HG02943 (cell line): ENCODE measurements around the gene ITCH.

Source experiments
- ATAC-seq: cut with Tn5 transposase; IDR thresholded peaks from one replicate; pipeline ENCODE4 v1.9.1; 2021; ENCODE audit warnings: mild to moderate bottlenecking, low read depth, moderate library complexity; ENCODE audit not compliant: unreplicated experiment

The ITCH gene

DNA sequence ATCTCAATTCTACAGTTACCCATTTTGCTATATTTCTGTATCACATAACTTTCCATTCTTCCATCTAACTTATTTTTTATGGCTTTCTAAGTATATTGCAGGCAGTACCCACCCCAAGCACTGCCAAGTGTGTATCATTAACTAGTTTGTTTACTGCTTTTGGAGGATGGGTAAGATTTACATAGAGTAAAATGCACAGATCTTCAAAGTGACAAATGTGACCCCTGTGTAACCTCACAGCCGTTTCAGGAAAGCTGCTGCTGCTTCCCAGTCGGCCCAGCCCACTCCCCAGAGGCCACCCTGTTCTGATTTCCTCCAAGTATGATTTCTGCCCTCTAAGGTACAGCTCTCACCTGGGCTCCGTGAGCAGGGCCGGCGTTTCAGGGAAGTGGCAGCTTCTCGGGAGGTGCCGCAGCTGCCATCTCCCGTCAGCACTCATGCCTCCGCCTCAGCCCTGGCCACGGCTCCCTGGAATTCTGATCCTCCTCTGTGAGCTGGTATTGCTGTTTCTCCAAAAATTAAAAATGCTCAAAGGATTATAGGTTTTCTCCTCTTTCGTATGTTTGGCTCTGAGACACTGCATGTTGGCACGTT is 180.5 kb downstream of the ITCH start:
- no peak for ATAC-seq

- no peak for ATAC-seq
Measured at GRCh38 chr20:34544109-34544796, 181.2 kb downstream of the ITCH start.

DNA sequence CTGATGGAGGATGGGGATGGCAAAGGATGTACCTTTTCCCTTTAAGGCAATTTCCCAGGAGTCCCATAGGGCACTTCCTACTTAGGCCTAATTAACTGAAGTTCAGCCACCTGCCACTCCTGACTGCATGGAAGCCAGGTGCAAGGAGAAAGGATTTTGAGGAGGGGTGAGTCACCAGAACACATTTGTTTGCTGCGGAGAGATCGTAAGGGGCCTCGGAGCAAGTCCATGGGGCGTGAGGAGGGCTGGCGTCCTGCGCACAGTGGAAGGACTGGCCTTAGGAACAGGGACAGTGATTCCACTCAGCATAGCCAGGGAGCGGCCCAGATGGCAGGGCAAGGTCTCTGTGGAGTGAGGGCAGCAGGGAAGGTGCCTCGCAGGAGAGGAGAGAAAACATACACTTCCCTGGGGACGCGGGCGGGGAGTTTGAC is 183.7 kb downstream of the ITCH start:
- ATAC-seq: no peak

- no peak for ATAC-seq
Measured at GRCh38 chr20:34547844-34548613, 185.0 kb downstream of the ITCH start.

GRCh38 chr20:34549291-34549928 is 186.3 kb downstream of the ITCH start:
- ATAC-seq: no peak

- ATAC-seq: no peak
Measured at GRCh38 chr20:34549929-34550305, 186.8 kb downstream of the ITCH start.

DNA sequence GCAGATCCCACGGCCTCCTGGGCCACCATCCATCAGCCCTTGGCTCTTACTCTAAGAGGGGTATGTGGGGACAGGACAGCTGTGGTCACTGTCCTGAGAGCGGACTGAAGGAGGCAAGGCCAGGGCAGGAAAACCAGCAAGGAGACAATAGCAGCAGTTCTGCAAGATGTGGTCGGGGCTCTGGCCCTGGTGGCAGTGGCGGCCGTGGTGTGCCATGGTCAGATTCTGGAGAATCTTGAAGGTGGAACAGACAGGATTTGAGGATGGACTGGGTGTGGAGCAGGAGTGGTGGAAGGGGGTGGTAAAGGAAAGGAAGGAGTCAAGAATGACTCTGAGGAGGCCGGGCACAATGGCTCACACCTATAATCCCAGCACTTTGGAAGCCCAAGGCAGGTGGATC is 189.5 kb downstream of the ITCH start:
- no peak for ATAC-seq

GRCh38 chr20:34553366-34553867 is 190.3 kb downstream of the ITCH start:
- ATAC-seq: no peak

DNA sequence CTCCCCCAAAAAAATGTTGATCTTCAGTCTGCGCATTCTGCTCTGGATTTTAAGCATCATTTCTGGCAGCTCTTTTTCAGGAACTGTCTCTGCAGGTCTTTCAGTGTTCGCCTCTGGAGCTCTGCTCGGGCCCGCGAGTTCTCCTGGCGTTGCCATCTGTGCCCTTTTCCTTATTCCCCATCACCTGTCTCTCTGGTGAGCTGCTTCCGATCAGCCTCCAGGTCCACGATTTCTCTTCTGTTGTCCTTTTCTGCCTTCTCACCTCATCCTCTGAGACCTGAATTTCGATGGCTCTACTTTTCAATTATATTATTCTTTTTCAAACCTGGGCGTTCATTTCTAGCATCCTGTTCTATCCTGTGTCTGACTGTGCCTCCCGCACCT is 194.9 kb downstream of the ITCH start:
- ATAC-seq: no peak

DNA sequence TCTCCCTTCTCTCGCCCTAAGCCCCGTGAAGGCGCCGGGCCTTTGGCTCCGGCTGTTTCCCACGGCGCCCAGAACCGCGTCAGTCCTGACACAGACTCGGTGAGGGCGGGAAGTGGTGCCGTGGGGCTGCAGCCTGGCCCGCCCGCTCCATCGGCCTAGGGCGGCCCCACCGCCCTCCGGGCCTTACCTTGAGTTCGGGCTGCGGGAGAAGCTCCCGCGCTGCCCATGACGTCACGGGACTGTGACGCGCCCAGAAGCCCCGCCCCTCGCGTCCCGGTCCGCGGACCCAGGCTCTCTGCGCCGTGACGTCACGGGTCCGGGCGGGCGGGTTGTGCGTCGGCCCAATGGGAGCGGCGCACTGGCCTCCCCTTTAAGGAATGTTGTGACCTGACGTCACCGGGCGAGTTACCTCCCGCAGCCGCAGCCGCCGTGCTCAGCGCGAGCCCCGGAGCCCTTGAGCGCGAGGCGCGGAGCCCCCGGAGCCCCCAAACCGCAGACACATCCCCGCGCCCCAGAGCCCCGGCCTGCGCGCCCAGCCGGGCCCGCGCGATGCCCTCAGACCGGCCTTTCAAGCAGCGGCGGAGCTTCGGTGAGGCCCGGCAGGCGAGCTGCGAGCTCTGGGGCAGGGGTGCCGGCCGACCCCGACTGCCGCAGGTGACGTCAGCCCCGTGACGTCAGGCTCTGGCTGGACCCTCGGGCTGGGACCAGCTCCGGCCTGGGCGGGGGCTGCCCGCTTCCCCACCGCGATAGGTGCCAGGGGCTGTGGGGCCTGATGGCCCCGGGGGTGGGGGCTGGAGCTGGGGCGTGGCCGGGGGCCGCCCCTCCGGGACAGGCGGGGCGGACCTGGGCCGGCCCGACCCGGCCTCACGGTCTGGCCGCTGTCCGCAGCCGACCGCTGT is 195.5 kb downstream of the ITCH start, which contains the start of gene MAP1LC3A:
Gene MAP1LC3A, plus strand, starts transcription at position 399 of the 899 bp plus-strand sequence. Its CDS starts 151 bp downstream, at position 550.
- ATAC-seq: no peak

DNA sequence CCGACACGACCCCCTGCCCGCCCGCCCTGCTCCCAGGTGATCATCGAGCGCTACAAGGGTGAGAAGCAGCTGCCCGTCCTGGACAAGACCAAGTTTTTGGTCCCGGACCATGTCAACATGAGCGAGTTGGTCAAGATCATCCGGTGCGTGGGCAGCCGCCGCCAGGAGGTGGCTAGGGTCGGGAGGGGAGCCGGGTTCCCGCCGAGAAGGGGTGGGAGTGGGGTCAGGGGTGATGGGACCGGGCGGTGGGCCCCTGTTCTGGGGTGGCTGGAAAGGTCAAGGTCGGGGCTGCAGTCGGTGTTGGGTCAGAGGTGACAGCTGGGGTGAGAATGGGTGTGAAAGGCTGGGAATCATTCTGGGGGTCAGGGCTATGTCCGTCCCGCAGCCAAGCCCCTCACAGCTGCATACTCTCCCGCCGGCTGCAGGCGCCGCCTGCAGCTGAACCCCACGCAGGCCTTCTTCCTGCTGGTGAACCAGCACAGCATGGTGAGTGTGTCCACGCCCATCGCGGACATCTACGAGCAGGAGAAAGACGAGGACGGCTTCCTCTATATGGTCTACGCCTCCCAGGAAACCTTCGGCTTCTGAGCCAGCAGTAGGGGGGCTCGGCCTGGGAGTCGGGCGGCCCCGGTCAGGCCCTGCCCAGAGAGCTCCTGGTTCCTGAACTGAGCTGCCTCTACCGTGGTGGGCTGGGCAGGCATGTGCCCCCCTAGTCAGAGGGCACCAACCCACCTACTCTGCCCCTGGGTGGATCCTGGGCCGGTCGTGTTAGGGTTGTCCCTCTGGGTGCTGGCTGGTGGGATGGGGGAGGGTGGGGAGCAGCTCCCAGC is 196.5 kb downstream of the ITCH start:
- ATAC-seq: no peak

DNA sequence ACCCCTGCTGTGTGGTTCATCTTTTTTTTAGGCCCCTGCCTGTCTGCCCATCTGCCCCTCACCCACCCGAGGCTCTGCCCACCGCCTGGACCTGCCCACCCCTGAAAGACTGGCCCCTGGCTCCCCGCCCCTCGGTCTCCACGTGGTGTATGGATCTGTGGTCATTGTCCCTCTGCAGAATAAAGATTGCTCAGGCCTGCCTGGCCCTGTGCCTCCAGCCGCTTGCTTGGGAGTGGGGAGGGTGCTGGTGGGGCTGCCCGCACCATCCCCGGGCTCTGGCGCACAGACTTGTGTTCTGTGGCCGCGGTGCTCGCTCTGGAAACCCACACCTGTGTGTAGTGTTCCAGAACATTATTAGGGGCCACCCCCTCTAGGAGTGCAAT is 197.1 kb downstream of the ITCH start:
- no peak for ATAC-seq

GRCh38 chr20:34560614-34561013 is 197.5 kb downstream of the ITCH start:
- no peak for ATAC-seq
